Esophagus squamous epithelium (tissue), 4 donors: ENCODE data around the gene ECEL1.

Experiments used
- POLR2A ChIP-seq, 4 donors: fragments of 450-650 bp; IDR thresholded peaks; one replicate each; pipeline ENCODE4 v1.6.1; 2017; ENCODE audit warnings: antibody characterized with exemption in 4 of 4, mild to moderate bottlenecking in 4 of 4, moderate library complexity in 3 of 4
- TF ChIP-seq, protein P1 (sequence below), 6 experiments: fragments of 450-650 bp in 4 of 6; fragments of 200-600 bp in 2 of 6; sonication (generic) in 2 of 6; IDR thresholded peaks; one replicate each; pipeline ENCODE4 v1.5.1; 2016 to 2019; ENCODE audit warnings: antibody characterized with exemption in 6 of 6, mild to moderate bottlenecking in 4 of 6, moderate library complexity in 4 of 6

- no peak for TF ChIP-seq POLR2A (IDR thresholded peaks at IDR 0.05)
- TF ChIP-seq, protein P1, sequence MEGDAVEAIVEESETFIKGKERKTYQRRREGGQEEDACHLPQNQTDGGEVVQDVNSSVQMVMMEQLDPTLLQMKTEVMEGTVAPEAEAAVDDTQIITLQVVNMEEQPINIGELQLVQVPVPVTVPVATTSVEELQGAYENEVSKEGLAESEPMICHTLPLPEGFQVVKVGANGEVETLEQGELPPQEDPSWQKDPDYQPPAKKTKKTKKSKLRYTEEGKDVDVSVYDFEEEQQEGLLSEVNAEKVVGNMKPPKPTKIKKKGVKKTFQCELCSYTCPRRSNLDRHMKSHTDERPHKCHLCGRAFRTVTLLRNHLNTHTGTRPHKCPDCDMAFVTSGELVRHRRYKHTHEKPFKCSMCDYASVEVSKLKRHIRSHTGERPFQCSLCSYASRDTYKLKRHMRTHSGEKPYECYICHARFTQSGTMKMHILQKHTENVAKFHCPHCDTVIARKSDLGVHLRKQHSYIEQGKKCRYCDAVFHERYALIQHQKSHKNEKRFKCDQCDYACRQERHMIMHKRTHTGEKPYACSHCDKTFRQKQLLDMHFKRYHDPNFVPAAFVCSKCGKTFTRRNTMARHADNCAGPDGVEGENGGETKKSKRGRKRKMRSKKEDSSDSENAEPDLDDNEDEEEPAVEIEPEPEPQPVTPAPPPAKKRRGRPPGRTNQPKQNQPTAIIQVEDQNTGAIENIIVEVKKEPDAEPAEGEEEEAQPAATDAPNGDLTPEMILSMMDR (IDR thresholded peaks at IDR 0.05): no peak
These were observed 8.9 kb downstream of the ECEL1 start for GRCh38 chr2:232478571-232479340.
